Adipose tissue (tissue), 3 donors: ENCODE measurements around the gene SAMSN1. TPM values are rescaled to one million over a fixed set of nuclear protein-coding genes. Genes with fewer than 3 reads are reported as not detected.

Experiments
- H3K27ac ChIP-seq: one replicate; pipeline ENCODE4 v1.5.1; 2013; ENCODE audit warnings: low read depth, low read length
- WGBS, 3 donors: extraction: QIAGEN DNeasy Blood & Tissue Kit; methylation state at CpG; one replicate each; pipeline ENCODE4 v1.1.7; 2013; 5-methylcytosine and 5-hydroxymethylcytosine counted together
- polyA plus RNA-seq, 3 donors: library from polyadenylated mRNA; stranded (reverse); fragments of 200-250 nt; gene quantifications; one replicate each; pipeline ENCODE4 v1.2.3, GENCODE V29; 2013
- donor health status: healthy with polysubstance abuse.
- donor health status: Bipolar disorder and iron deficiency.
- donor health status: healthy.

Gene SAMSN1
- 10 to 100 TPM in 2 of 3 donors, 1 to 10 TPM in 1; 1.4 to 20.5 (median 19.2) TPM for polyA plus RNA-seq

DNA sequence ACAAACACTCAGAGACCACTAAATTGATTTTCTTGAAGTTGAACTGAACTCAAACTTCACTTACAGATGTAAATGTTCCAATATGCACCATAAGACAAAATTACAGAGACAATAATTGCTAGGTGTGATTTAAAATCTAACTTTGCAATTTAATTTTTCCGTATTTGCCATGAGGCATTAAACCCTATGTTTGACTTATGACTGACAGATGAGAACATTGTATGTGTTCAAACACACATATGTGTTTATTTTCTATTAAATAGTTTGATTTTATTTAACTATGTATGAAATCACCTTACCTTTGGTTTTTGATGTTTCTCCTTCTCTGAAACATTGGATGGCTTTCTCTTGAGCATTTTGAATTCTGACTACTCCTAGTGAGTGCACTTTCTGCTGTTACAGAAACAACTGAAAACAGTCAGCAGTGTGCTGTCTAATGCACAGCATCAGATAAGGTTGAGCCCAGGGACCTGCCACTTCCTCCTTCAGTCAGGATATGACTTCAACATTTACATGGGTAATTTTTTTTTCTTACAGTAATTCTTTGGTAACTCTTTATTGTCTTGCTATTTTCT is at the start of gene SAMSN1:
TSS of gene SAMSN1 (minus strand) at position 410 of the 575 bp plus-strand sequence. CDS start at position 356, 54 bp downstream.
- 40 to 77% (median 58%) methylated on average over 1 of the region's 1 CpG for WGBS, 3 donors
- no peak within 1 kb of the TSS for H3K27ac ChIP-seq

GRCh38 chr21:14595449-14595848 is 49.3 kb upstream of the SAMSN1 start:
- 88 to 99% (median 97%) methylated on average over 1 of the region's 1 CpG for WGBS, 3 donors
- H3K27ac ChIP-seq = no peak overlapping the region

DNA sequence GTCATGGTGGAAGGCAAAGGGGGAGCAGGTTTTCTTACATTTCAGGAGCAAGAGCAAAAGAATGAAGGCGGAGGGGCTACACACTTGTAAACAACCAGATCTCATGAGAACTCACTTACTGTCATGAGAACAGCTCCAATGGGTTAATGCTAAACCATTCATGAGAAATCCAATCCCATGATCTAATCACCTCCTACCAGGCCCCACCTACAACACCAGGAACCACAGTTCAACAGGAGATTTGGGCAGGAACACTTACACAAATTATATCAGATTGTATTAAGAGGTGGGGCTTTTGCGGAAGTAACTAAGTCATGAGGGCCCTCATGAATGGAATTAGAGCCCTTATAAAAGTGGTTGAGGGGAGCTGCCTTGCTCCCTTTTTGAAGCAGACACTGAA is 48.9 kb upstream of the SAMSN1 start:
- 91 to 98% (median 94%) methylated on average over 2 of the region's 2 CpGs for WGBS, 3 donors
- H3K27ac ChIP-seq = no peak overlapping the region

GRCh38 chr21:14593230-14593629 is 47.1 kb upstream of the SAMSN1 start:
- no peak overlapping the region for H3K27ac ChIP-seq

DNA sequence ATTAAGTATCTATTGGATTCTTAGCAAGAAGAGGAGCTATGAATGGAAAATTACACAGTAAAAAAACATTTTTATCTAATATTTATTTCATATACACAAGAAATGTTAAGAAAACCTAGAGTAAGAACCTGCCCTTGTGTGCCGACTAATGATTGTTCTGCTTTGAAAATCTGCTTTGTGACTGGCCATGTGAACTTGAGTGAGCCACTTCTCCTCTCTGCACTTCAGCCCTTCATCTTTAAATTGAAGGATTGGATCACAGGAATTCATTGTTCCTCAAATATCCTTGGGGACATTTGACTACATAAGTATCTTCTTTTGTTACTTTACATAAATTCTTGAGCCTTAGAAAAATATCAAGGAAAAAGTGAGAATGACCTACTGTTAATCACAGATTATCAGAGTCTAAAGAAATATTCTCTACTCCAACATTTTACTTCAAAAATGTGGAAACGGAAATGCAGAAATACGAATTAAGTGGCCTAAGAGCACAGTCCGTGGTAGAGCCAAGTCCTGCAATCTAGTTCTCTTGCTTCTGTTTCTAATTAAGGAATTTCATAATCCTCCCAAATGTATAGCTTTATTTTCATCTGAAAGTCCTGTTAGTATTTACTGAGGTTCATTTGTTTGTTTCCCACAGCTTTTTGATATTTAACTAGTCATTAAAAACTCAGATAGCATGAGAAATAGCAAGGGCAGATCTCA is 46.3 kb upstream of the SAMSN1 start:
- 39 to 74% (median 51%) methylated on average over 4 of the region's 4 CpGs for WGBS, 3 donors
- peak overlapping the region; percentile 90 for H3K27ac ChIP-seq

GRCh38 chr21:14591882-14592281 is 45.8 kb upstream of the SAMSN1 start:
- WGBS, 3 donors = 27 to 77% (median 30%) methylated on average over 2 of the region's 2 CpGs

GRCh38 chr21:14591377-14591776 is 45.3 kb upstream of the SAMSN1 start:
- no peak overlapping the region for H3K27ac ChIP-seq

More at GRCh38 chr21:14591882-14592281, 45.8 kb upstream of the SAMSN1 start:
- no peak overlapping the region for H3K27ac ChIP-seq

DNA sequence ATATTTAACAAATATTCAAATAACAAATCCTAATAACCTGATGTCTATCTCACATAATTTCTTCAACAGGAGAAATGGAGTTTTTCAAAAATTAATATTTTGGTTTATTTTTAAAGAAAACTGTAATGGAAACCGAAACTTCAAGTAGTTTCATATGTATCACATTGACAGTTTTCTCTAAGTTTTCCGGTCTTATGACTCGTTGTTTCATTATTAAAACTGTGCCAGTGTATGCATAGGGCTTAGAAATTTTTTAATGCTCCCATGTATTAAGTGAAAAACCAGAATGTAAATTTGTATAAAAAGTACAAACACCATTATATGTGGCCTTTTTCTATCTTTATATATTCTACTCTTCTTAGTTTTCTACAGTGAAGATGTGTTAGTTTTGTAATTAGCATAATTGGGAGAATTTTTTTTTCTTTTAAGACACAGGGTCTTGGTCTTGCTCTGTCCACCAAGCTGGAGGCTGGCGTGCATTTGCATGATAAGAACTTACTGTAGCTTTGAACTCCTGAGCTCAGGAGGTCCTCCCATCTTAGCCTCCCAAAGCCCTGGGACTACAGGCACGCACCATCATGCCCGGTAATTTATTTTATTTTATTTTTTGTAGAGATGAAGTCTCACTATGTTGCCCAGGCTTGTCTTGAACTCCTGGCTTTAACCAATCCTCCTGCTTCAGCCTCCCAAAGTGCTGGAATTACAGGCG is 43.9 kb upstream of the SAMSN1 start:
- WGBS, 3 donors = 73 to 89% (median 73%) methylated on average over 7 of the region's 7 CpGs
- no peak overlapping the region for H3K27ac ChIP-seq

GRCh38 chr21:14587266-14587665 is 41.2 kb upstream of the SAMSN1 start:
- no peak overlapping the region for H3K27ac ChIP-seq

DNA sequence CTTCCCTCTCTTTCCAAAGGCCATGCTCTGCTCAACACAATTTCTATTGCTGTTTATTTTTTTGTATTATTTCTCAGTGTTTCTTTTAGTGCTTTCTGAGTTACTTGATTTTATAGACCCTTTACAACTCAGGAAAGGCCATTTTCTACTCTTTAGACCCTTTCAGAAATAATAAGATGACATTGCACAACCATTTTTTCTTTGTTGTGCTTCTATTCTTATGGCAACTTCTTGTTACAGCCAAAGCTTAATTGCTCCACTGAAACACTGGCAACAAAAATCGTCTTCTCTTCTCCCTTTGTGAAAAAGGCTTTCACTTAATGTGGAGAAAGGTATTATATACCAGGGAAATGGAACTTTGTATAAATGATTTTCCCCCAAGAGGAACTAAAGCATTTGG is 39.0 kb upstream of the SAMSN1 start:
- no peak overlapping the region for H3K27ac ChIP-seq
- 29 to 34% (median 34%) methylated on average over 1 of the region's 1 CpG for WGBS, 3 donors

DNA sequence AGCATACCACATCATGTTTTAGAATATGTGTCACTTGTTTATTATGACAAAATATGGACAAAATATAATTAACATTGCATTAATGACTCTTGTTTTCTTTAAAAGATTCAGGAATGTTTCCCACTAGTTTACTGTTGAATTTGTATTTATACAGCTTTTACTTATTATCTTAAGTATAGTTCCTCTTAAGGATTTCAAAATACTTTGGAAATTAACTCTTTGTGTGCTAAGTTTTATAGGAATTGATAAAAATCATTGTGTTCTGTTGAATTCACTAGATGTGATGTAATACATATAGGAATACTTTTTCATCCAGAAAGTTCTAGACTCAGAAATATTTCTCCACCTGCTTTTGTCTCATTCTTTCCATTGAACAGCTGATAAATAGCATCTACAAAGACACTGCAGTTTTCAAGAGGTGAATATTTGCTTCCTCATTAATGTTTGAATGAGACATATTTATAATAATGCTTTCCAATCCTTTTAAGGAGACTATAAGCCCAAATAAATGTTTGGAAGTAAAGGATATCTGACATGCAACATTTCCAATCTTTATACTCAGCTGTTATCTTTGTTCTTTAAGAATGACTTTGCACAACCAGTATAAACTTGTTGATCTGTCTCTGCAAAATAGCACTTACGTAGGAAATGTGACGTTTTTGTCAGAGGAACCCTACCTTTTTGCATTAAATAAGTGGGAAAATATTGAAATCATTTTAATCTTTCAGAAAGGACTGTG is 38.4 kb upstream of the SAMSN1 start:
- 46 to 57% (median 53%) methylated on average over 2 of the region's 2 CpGs for WGBS, 3 donors
- no peak overlapping the region for H3K27ac ChIP-seq

- H3K27ac ChIP-seq = no peak overlapping the region
- WGBS, 3 donors = 89 to 94% (median 94%) methylated on average over 4 of the region's 4 CpGs
Observed at GRCh38 chr21:14583629-14584255, 37.6 kb upstream of the SAMSN1 start.

DNA sequence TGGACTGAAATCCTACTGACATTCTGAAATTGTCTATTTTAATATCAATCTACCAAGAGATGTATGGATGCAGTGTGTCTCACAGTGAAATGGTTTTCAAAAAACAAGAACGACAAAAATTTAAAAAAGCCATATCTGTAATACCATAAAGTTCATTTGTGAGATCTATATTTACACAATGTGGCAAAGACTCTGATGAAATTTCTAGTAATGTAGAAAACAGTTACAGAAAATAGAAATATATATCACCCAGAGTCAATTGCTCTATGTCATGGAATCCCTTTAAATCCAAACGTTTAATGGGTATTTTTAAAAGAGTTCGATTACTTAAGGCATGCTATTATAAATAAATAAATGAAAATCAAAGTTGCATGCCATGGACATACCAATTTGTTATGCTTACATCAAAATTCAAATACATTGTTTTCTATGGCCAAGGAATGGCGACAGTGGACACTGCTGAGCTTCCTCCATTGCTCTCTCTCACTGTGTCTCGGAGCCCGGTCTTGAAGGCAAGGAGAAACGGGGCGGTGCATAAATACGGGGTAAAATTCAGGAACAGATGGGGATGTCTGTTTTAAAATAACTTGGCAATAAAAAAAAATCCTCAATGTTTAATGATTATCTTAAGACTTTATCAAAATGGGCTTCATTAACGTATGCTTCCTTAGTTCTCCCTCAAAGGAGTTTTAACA is 37.0 kb upstream of the SAMSN1 start:
- no peak overlapping the region for H3K27ac ChIP-seq
- WGBS, 3 donors = 78 to 94% (median 93%) methylated on average over 10 of the region's 10 CpGs

GRCh38 chr21:14581902-14582457 is 35.9 kb upstream of the SAMSN1 start:
- WGBS, 3 donors = 74 to 87% (median 84%) methylated on average over 6 of the region's 6 CpGs
- no peak overlapping the region for H3K27ac ChIP-seq

DNA sequence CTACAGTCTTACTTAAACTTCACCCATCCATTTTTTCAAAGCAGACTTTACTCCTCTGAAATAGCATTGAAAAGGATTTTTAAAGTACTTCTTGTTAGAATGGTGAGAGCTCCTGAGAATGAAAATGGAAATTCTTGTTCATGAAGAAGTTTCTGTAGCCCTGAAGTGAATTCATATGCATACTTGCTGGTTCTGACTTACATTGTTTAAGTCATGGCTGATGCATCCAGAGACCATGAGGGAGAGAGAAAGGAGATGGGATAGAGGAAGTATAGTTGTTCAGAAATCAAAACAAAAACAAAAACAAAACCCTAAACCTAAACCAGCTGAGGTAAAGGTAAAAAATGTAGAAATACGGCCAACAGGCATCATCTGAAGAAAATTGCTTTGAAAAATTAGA is 27.1 kb upstream of the SAMSN1 start:
- no peak overlapping the region for H3K27ac ChIP-seq
- WGBS, 3 donors = 74 to 95% (median 91%) methylated on average over 1 of the region's 1 CpG

DNA sequence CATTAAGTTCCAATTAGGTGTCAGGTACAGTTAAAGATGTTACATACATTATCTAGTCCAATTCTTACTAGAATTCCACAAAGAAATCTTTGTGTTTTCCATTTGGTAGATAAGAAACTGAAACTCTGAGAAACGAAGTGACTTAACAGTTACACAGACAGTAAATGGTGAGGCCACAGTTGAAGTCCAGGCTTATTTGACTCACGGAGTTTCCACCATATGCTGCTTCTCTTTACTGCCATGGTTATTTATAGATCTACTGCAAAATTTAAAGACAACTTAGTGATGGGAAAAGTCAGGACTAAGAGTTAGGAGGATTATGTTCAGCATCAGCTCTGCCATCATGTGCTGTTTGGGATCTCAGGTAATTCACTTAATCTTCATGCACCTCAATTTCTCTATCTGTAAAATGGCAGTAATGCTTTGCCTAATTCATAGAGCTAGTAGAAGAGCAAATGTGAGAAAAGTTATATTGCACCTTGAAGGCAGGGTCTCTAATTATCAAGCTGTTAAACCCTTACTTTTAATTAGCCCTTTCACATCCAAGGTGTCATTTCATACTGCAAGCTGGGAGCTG is 26.2 kb upstream of the SAMSN1 start:
- WGBS, 3 donors = 54 to 70% (median 55%) methylated on average over 2 of the region's 2 CpGs
- H3K27ac ChIP-seq = no peak overlapping the region

- no peak overlapping the region for H3K27ac ChIP-seq
- 78 to 92% (median 89%) methylated on average over 6 of the region's 6 CpGs for WGBS, 3 donors
Observed at GRCh38 chr21:14569868-14570267, 23.8 kb upstream of the SAMSN1 start.
